ENCODE data around the gene DDX39A. TPM values are rescaled to one million over a fixed set of nuclear protein-coding genes. Genes with fewer than 3 reads are reported as not detected.
"Not testable (repeated sequence)": the region's sequence is repeated elsewhere in the genome, so short reads cannot be mapped to it uniquely, and the experiment has no call there.

Gene DDX39A
- total RNA-seq, 1 donor from 2014 or later: 104 TPM

- DNase-seq: no peak
Observed at GRCh38 chr19:14408491-14409145, 10.5 kb downstream of the DDX39A start.

- no peak for DNase-seq
Observed at GRCh38 chr19:14407605-14408484, 11.3 kb downstream of the DDX39A start.

GRCh38 chr19:14406645-14407401 lies 12.3 kb downstream of the DDX39A start:
- no peak for DNase-seq

- DNase-seq: peak; percentile 95
Observed at GRCh38 chr19:14405758-14406644, 13.1 kb downstream of the DDX39A start.

GRCh38 chr19:14405380-14405757 lies 13.8 kb downstream of the DDX39A start:
- DNase-seq: no peak

- DNase-seq: no peak
Observed at GRCh38 chr19:14404312-14404711, 14.8 kb downstream of the DDX39A start.

- not testable (repeated sequence) for DNase-seq
Observed at GRCh38 chr19:14403145-14403930, 15.8 kb downstream of the DDX39A start.

- DNase-seq: peak; percentile 34
Observed at GRCh38 chr19:14402332-14403144, 16.6 kb downstream of the DDX39A start.

GRCh38 chr19:14401468-14402195 lies 17.5 kb downstream of the DDX39A start:
- no peak for DNase-seq

GRCh38 chr19:14400951-14401431 lies 18.1 kb downstream of the DDX39A start:
- no peak for DNase-seq

GRCh38 chr19:14397168-14397567 lies 22.0 kb downstream of the DDX39A start:
- not testable (repeated sequence) for DNase-seq

GRCh38 chr19:14396730-14397129 lies 22.4 kb downstream of the DDX39A start:
- not testable (repeated sequence) for DNase-seq

- DNase-seq: no peak
Observed at GRCh38 chr19:14395710-14396336, 23.3 kb downstream of the DDX39A start.

- DNase-seq: no peak
Observed at GRCh38 chr19:14395262-14395661, 23.9 kb downstream of the DDX39A start.

GRCh38 chr19:14394167-14394566 lies 25.0 kb downstream of the DDX39A start:
- DNase-seq: no peak

- no peak for DNase-seq
Observed at GRCh38 chr19:14393329-14393728, 25.8 kb downstream of the DDX39A start.

GRCh38 chr19:14391156-14391821 lies 27.9 kb downstream of the DDX39A start:
- DNase-seq: no peak

- DNase-seq: no peak
Observed at GRCh38 chr19:14390548-14390947, 28.6 kb downstream of the DDX39A start.
